HK-2 (cell line): ENCODE data around the gene BTBD9.

ENCODE experiments used
- DNase-seq: peaks from one replicate; pipeline ENCODE4 v3.0.0-alpha.2; 2018; ENCODE audit not compliant: unreplicated experiment

The BTBD9 gene

GRCh38 chr6:38599261-38599660 is 40.5 kb downstream of the BTBD9 start:
- DNase-seq, result no peak

DNA sequence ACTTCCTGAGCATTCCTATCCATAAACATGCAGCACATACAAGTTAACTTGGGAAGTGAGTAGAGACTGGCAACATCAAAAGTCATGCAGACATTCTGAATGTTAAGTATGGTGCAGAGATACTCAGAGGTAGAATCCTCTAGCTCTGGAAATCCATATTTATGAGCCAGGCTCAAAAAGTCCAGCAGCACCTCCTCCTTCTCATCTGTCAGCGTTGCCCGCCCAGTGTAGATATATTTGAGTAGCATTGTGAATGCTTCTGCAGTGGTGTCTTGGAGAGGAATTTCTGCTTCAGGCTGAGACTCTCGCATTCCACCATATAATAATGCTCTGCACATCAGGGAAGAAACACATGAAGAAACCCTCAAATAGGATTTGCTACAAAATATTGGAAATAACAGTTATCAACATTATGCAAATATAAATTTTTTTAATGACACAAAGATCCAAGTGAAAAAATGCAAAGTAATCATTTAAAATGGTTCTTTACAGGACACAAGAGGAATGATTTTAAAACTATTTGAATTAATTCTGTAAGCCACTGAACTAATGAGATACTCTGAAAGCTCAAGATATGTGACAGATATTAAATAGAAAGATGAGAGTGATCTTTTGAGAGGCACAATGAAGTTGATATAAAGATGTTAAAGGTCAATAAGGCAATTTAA is 45.6 kb downstream of the BTBD9 start:
- no peak for DNase-seq

GRCh38 chr6:38593409-38593808 is 46.3 kb downstream of the BTBD9 start:
- DNase-seq, result no peak

DNA sequence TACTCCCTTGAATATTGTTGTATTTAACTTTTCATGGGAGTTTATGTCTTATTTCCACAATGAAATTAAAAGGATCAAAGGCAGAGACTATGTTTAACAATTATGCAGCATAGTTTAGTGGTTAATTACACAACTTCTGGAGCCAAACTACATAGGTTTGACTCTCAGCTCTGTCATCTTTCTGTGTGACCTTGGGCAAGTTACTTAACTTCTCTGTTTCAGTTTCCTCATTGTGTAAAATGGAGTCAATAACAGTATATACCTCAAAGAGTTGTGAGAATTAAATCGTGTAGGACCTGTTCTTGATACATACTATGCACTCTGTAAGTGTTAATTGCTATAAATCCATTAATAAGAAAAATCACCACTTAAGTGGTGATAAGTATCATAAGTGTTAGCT is 48.3 kb downstream of the BTBD9 start:
- DNase-seq, result no peak

DNA sequence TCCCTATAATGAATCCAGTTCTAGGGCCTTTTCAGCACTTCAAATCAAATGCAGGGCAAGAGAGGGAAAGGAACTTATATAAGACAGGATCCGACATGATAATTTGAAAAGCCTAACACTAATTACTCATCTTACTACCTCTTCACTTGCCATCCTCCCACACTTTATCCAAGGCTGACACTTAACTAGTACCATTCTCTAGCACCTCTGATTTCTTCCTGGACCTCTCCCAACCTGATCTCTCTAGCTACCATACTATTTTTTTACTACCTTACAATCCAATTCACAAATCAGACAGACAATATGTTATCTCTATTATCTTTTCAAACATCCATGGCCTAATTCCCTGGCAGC is 50.4 kb downstream of the BTBD9 start:
- no peak for DNase-seq

GRCh38 chr6:38588631-38589366 is 50.9 kb downstream of the BTBD9 start:
- no peak for DNase-seq

DNA sequence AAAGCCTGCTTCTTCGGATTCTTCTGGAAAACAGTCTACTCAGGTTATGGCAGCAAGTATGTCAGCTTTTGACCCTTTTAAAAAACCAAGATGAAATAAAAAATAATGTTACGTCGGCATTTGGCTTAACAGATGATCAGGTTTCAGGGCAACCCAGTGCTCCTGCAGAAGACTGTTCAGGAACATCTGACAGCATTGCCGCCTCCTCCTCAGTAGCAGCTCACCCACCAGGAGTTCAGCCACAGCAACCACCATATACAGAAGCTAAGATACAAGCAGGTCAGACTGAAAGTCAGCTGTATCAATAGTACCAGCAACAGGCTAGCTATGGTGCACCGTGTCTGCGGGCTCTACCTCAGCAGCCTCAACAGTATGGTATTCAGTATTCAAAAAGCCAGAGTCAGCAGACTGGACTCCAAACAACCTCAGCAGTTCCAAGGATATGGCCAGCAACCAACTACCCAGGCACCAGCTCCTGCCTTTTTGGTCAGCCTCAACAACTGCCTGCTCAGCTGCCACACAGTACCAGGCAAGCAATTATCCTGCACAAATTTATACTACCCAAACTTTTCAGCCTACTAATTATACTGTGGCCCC is 51.9 kb downstream of the BTBD9 start:
- no peak for DNase-seq

- DNase-seq, result no peak
Measured at GRCh38 chr6:38586992-38587391, 52.7 kb downstream of the BTBD9 start.

- no peak for DNase-seq
Measured at GRCh38 chr6:38584731-38585130, 55.0 kb downstream of the BTBD9 start.

GRCh38 chr6:38583523-38583922 is 56.2 kb downstream of the BTBD9 start:
- no peak for DNase-seq

- DNase-seq, result no peak
Measured at GRCh38 chr6:38580030-38580429, 59.7 kb downstream of the BTBD9 start.

DNA sequence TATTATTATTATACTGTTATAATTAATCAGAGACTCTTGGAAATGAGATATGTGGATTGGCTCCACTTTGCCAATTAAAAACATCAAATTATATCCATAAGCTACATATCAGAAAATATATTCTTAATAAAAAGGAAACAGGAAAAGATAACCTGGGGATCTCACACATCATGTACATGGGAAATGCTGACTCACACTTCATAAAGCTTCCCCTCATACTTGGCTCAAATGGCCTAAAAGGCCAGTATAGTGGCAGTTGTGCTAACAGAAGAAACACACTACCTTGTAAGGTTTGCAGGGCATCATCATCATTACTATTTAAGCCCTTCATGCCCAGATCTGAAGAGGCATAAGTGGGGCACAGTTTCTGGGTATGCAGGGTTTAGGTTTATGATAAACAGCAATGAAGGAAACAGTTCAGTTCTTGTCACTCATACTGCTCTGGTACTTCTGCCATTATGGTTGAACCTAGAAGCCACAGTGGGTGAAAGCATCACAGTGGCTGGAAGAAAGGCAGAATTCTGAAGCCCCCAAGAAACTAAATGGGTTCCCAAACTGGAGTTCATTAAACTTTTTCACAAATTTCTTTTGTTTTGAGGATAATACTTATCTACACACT is 60.6 kb downstream of the BTBD9 start:
- no peak for DNase-seq

- DNase-seq, result no peak
Measured at GRCh38 chr6:38578075-38578474, 61.7 kb downstream of the BTBD9 start.

- no peak for DNase-seq
Measured at GRCh38 chr6:38577492-38577891, 62.2 kb downstream of the BTBD9 start.

DNA sequence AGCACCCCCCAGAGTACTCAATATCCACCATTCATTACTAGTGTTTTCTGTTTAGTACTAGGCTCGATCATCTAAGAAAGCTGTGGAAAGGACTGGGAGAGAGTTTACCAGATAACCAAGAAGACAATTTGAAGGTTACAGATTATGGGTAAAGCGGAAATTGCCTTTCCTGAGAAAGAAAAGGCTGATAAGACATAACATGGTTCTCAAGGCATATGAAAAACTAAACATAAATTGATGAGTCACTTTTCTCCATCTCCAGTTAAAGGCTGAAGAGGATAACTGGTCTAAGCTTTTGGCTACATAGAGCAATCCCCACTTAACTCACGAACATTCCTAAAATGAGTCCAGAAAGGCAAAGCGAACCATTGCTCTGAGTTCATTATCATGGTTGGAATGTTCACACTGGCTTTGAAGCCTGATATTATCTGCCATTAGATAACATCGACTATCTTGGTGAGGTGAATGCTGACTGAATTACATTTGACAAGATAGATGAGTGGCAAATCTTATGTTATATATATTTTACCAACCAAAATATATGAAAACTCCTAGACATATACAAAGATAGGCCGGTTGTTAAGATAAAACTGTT is 65.8 kb downstream of the BTBD9 start:
- no peak for DNase-seq

- no peak for DNase-seq
Measured at GRCh38 chr6:38572186-38572813, 67.4 kb downstream of the BTBD9 start.

- DNase-seq, result no peak
Measured at GRCh38 chr6:38571721-38572120, 68.0 kb downstream of the BTBD9 start.

DNA sequence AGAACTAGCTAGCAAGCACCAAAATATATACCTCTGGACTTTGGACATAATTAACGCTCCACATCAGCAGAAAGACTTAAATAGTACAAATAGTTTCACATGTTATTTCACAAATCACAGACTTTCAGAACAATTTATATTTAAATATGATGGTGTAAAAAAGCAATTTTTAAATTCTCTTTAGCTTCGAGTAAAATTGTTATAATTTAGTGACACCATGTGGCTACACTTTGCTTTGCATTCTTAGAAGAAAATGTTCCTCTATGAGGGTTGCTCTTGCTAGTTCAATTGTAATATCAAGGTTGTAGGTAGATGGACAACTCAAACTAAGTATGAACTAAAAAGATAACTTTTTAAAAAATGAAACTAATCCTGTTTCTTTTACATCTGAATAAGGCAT is 69.0 kb downstream of the BTBD9 start:
- DNase-seq, result no peak

DNA sequence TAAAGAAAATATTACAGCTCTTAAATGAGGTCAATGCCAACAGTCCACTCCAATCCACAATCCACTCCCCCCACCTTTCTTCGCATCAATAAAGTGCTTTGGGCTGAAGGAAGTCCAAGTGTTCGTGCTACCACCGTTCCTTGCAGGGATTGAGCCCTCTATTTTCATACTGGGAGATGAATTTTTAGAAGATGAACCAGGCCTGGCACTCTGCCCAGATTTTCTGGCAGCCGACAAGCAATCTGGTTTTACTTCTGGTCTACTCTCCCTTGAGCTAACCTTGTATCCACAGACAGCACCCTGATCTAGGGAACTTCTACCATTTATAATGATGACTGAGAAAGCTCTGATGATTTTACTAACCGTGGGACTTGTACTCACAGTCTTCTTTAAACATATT is 72.3 kb downstream of the BTBD9 start:
- DNase-seq, result no peak

- DNase-seq, result no peak
Measured at GRCh38 chr6:38566295-38567030, 73.3 kb downstream of the BTBD9 start.

DNA sequence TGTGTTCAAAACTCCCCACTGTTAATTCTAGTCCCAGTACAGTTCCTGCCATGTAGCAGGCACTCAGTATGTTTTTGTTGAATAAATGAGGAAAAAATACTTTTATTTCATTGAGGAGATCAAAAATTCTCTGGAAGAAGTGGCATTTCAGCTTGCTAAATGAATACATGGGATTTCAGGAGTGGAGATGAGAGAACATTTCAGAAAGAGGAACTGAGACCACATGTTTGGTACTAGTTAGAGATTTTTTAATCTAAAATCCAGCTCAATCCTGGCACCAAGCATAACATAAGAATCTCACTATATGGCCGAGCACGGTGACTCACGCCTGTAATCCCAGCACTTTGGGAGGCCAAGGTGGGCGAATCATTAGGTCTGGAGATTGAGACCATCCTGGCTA is 75.4 kb downstream of the BTBD9 start:
- no peak for DNase-seq
